Neural crest cell (in vitro differentiated cells): Measurements from ENCODE around the gene N4BP2. TPM values are rescaled to one million over a fixed set of nuclear protein-coding genes. Genes with fewer than 3 reads are reported as not detected.
A peak's percentile ranks its signal among the peaks of the same experiment; 100 is the strongest.

Experiments
- DNase-seq: peaks from one replicate; pipeline ENCODE4 v3.0.0; 2021; ENCODE audit warnings: low read depth, mixed read lengths, low spot score
- H3K27ac Mint-ChIP-seq: one replicate; pipeline ENCODE4 v1.8.0; 2021; ENCODE audit warnings: mild to moderate bottlenecking, mixed read lengths; ENCODE audit not compliant: unreplicated experiment
- H3K27me3 Mint-ChIP-seq: 2 replicates; pipeline ENCODE4 v1.8.0; 2021; ENCODE audit warnings: low read depth, mild to moderate bottlenecking, mixed read lengths
- H3K36me3 Mint-ChIP-seq: 2 replicates; pipeline ENCODE4 v1.8.0; 2021; ENCODE audit warnings: low read depth, mild to moderate bottlenecking, mixed read lengths
- H3K4me1 Mint-ChIP-seq: 2 replicates; pipeline ENCODE4 v1.8.0; 2021; ENCODE audit warnings: mixed read lengths
- H3K4me3 Mint-ChIP-seq: one replicate; pipeline ENCODE4 v1.8.0; 2021; ENCODE audit warnings: mild to moderate bottlenecking, mixed read lengths
- H3K9me3 Mint-ChIP-seq: 2 replicates; pipeline ENCODE4 v1.8.0; 2021; ENCODE audit warnings: mixed read lengths
- total RNA-seq: library from RNA; stranded (reverse); gene quantifications from 2 replicates; pipeline ENCODE4 v1.2.1, GENCODE V29; 2021
- TF ChIP-seq, protein P1 (sequence below): fragments of 200-600 bp; sonication (generic); conservative IDR thresholded peaks from 2 replicates; pipeline ENCODE4 v1.5.0; 2021; ENCODE audit warnings: antibody characterized with exemption, mild to moderate bottlenecking

The N4BP2 gene
- total RNA-seq, 1 donor from 2014 or later, result 25.2 TPM

DNA sequence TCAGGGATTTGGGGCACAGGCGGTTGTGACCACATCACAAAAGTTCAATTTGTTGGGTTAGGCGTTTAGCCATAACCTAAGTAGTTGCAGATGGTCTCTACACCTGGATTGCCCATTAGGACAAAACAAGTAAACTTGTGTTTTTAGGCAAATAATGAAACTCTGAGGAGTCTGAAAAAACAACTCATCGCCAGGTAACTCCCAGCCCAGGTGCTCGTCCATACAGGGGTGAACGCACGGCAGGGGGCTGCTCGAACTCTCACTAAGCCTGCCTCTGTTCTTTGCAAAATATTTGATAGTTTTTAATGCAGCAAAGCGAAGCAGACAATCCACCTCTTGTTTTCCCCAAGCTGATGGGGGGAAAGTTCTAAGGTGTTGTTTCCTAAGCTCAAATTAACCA is 139.6 kb downstream of the N4BP2 start:
- H3K27me3 Mint-ChIP-seq, result no peaks in the 10 kb centered on the region
- no peak overlapping the region for H3K4me3 Mint-ChIP-seq
- no peaks in the 10 kb centered on the region for H3K36me3 Mint-ChIP-seq
- DNase-seq, result no peak
- TF ChIP-seq, protein P1, sequence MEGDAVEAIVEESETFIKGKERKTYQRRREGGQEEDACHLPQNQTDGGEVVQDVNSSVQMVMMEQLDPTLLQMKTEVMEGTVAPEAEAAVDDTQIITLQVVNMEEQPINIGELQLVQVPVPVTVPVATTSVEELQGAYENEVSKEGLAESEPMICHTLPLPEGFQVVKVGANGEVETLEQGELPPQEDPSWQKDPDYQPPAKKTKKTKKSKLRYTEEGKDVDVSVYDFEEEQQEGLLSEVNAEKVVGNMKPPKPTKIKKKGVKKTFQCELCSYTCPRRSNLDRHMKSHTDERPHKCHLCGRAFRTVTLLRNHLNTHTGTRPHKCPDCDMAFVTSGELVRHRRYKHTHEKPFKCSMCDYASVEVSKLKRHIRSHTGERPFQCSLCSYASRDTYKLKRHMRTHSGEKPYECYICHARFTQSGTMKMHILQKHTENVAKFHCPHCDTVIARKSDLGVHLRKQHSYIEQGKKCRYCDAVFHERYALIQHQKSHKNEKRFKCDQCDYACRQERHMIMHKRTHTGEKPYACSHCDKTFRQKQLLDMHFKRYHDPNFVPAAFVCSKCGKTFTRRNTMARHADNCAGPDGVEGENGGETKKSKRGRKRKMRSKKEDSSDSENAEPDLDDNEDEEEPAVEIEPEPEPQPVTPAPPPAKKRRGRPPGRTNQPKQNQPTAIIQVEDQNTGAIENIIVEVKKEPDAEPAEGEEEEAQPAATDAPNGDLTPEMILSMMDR, result no peak
- no peaks in the 10 kb centered on the region for H3K9me3 Mint-ChIP-seq
- H3K27ac Mint-ChIP-seq, result no peak overlapping the region
- H3K4me1 Mint-ChIP-seq, result peaks cover 19% of the 10 kb centered on the region

- Mint-ChIP-seq H3K36me3 (no peaks in the 10 kb centered on the region), H3K9me3 (no peaks in the 10 kb centered on the region), H3K4me3 (peak within 1 kb of the TSS; percentile 74), H3K27me3 (no peaks in the 10 kb centered on the region), H3K4me1 (peaks cover 19% of the 10 kb centered on the region), H3K27ac (peak within 1 kb of the TSS; percentile 91)
- TF ChIP-seq, protein P1, result no peak
- no peak for DNase-seq
Measured at GRCh38 chr4:40196724-40197281, 140.2 kb downstream of the N4BP2 start, which contains the start of gene RHOH. TSS of gene RHOH (plus strand) at chr4:40197031. CDS start at chr4:40243387, 46,356 bp downstream.

GRCh38 chr4:40197879-40198689 is 141.4 kb downstream of the N4BP2 start:
- H3K36me3 Mint-ChIP-seq, result no peaks in the 10 kb centered on the region
- DNase-seq, result no peak
- no peaks in the 10 kb centered on the region for H3K27me3 Mint-ChIP-seq
- peak overlapping the region; percentile 16 for H3K4me3 Mint-ChIP-seq
- no peak overlapping the region for H3K27ac Mint-ChIP-seq
- TF ChIP-seq, protein P1, result no peak
- no peaks in the 10 kb centered on the region for H3K9me3 Mint-ChIP-seq
- peaks cover 13% of the 10 kb centered on the region for H3K4me1 Mint-ChIP-seq

DNA sequence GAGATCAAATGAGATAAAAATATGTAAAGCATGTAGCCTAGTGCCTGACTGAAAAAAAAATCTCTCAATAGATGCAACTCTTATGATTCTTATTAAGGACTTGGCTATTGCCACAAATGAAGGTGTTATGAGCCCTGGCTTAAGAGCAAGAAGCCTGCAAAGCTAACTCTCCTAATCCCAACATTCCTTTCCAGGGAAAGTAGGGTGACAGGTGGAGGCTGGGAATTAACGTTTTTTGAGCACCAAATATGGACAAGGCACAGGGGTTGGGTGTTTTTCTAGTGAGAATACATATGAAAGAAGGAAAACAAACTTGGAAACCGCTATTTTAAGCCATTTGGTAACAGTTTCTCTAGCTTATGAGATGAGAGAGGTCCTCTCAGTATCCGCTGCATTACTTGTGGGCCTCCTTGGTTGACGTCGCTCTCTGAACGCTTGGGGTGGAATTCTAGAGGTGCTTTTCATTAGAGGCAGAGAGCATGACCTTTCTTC is 142.6 kb downstream of the N4BP2 start:
- H3K4me1 Mint-ChIP-seq, result peaks cover 13% of the 10 kb centered on the region
- no peaks in the 10 kb centered on the region for H3K27me3 Mint-ChIP-seq
- H3K27ac Mint-ChIP-seq, result peak overlapping the region; percentile 72
- TF ChIP-seq, protein P1, result no peak
- H3K36me3 Mint-ChIP-seq, result no peaks in the 10 kb centered on the region
- DNase-seq, result no peak
- H3K9me3 Mint-ChIP-seq, result no peaks in the 10 kb centered on the region
- no peak overlapping the region for H3K4me3 Mint-ChIP-seq

DNA sequence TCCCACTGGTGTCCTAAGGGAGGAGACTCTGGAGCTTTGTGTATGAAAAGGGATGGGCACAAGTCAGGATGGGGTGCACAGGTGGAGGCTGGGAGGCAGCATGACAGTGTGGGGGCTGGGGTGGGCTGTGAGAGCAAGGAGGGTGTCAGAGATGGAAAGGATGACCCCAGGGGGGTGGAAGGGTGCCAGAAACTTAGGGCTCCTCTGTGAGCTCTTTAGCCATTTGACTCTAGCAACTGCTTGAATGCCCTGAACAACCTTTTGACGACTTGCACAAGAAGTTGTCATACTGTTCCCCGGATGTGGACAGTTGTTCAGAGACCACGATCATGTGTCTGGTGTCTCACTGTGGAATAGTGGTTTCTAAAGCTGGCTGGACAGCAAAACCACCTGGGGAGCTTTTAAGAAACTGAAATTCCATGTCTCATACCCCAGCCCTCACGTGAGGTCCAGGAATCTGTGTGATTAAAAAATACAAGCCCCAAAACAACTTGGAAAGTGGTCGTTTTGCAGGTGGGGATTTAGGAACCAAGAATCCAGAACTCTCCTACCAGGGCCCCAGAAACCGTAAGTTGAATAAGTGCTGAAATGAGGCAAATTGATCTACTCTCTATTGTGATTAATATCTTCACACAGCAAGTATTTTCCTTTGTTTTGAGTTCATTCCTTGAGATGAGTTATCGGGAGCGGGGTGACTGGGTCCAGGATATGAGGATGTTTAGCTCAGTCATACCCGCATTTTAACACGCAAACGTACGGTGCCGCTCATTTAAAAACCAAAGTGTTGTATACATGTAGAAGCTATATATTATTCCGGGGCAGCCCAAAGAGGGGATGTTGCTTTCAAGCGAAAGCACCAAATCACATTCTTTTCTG is 143.6 kb downstream of the N4BP2 start:
- Mint-ChIP-seq H3K27me3 (no peaks in the 10 kb centered on the region), H3K4me1 (peaks cover 8% of the 10 kb centered on the region), H3K36me3 (no peaks in the 10 kb centered on the region), H3K9me3 (no peaks in the 10 kb centered on the region), H3K4me3 (no peak overlapping the region), H3K27ac (peak overlapping the region; percentile 54)
- TF ChIP-seq, protein P1, result no peak
- DNase-seq, result no peak
